ENCODE data around the gene PF4V1.

PF4V1 gene

GRCh38 chr4:73853246-73853704 is at the start of gene PF4V1:
Gene PF4V1, plus strand, starts transcription at chr4:73853296. Its CDS starts 67 bp downstream, at chr4:73853363.
- intact Hi-C loops (cut with DNase I) = no loop called here
- DNase-seq = peak in 13 of 42 donors; percentile 8 to 52 (median 24)

DNA sequence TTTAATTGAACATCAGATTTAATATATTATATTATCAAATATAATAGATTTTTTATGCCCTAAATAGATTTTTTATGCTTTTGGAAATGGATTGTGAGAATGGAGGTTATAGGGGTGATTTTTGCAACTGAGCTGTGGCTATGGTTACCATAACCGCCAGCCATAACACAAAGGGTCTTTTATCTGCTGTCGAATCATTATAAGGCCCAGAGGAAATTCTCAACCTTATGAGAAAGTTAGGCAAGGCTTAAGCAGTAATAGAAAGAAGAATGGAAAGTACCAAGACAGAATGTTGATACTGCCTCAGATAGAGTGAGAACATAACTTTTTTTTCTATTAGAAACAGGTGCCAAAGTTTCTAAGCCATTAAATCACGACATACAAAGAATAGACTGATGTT is 42.9 kb upstream of the PF4V1 start:
- no peak for DNase-seq
- intact Hi-C loops (cut with DNase I) = no loop called here

DNA sequence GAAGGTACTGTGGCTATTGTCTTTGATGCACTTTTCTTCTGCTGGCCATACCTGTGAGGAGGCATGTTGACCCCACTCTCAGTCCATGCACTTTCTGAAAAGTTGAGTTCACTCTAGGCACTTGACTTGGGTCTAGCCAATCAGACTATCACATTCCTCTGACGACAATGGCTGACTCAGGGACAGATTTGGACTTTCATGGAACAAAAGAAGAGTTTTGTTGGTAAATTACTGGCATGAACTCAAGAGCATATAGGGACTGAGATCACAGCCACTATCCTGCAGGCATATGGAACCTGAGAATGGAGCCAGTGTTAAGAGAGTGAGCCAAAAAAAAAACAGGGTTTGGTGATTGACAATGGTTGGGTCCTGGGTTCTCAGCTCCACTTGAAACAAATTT is 41.3 kb upstream of the PF4V1 start:
- DNase-seq = no peak
- intact Hi-C loops (cut with DNase I) = no loop called here

DNA sequence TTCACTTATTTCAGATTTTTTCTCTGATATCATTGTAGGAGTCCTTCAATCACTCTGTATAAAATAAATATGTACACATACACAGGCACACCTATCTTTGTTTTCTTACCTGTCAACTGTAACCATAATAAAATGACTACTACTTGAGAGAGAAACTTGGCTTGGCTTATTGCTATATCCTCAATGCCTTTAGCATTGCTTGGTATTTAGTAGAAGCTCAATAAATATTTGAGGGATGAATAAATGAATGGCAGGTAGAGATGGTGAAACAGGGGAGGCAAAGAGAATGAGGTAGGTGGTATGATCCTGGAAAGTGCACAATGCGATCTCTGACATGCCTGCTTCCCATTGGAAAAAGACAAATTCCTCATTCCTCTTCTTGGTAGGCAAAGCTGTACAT is 38.4 kb upstream of the PF4V1 start:
- intact Hi-C loops (cut with DNase I) = no loop called here

DNA sequence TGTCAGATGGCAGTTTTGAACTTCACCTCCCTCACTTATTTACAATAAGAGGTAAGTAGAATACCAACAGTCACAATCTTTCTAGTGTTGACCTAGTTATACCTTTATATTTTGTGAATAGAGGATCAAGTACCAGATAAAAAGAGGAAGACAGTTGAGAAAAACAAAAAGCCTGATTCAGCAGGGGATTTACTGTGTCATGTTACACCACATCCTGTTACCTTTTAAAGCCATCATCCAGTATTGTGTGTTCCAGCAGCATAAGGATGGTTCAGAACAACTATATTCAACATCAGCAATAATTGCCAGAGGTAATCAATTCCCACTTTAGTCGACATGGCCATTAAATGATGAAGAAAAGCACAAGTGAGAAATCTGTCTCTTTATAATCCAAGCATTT is 38.0 kb upstream of the PF4V1 start:
- DNase-seq = no peak
- intact Hi-C loops (cut with DNase I) = no loop called here

More for the DNA sequence above, 38.4 kb upstream of the PF4V1 start:
- no peak for DNase-seq

DNA sequence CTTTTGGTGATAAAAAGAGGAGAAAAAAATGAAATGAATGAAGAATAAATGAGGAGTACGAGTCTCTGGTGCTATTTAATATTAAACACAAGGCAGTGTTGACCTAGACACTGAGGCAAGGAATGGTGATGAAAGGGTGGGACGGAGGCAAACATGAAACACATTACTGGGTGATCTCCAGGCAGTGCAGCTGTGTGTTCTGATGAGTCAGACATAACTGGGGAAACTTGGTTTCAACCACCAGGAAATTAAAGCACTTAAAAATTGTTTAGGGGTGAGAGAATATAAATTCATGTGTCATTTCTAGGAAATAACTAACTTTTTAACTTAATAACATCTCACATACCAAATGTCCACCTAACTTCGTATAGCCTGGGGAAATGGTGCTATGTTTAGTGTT is 36.3 kb upstream of the PF4V1 start:
- DNase-seq = no peak
- intact Hi-C loops (cut with DNase I) = no loop called here

DNA sequence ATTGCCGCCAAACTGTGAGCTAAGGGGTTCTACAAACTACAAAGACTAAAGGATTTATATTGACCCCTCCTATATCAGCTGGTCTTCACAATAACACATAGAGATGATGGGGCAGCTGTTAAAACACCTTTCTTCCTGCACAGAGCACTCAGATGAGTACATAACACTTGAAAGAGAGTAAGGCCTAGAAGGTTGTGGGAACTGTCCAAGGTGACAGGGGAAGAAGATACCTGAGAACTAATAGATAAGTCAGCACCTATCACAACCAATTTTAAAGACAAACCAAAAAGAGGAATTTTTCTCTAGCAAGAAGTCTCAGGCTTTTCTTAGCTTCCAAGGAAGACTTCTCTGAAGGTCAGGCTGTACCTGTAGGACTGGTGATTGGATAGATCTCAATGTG is 35.8 kb upstream of the PF4V1 start:
- no peak for DNase-seq
- intact Hi-C loops (cut with DNase I) = no loop called here

DNA sequence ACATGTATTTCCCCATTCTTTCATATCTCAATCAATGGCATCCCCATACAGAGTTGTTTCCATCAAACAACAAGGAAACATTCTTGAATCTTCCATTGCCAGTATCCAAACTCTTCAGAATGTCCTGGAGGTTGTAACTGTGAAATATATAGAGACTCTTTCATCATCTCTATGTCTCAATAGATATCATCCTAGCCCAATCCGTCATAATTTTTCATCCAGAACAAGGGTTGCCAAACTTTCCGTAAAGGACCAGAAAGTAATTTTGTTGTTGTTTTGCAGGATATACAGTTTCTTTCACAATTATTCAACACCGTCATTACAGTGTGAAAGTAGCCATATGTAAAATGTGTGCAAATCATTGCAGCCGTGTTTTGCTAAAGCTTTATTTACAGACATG is 31.8 kb upstream of the PF4V1 start:
- intact Hi-C loops (cut with DNase I) = no loop called here

GRCh38 chr4:73822389-73822788 is 30.7 kb upstream of the PF4V1 start:
- intact Hi-C loops (cut with DNase I) = no loop called here
- DNase-seq = no peak

More for the DNA sequence above, 31.8 kb upstream of the PF4V1 start:
- DNase-seq = no peak

GRCh38 chr4:73822812-73823504 is 30.1 kb upstream of the PF4V1 start:
- peak in 1 of 42 donors; percentile 5 for DNase-seq
- intact Hi-C loops (cut with DNase I) = no loop called here

DNA sequence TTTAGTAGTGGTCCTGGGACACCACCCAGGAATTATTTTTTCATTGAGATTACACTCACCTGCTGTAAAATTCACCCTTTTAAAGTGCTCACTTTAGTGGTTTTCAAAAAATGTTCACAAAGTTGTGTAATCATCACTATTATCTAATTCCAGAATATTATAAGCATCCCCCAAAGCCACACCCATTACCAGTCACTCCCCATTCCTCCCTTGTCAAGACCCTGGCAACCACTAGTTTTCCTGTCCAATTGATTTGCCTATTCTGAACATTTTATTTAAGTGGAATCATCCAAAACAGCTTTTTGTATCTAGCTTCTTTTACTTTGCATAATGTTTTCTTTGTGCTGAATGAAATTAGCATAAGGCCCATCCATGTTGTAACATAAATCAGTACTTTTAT is 29.3 kb upstream of the PF4V1 start:
- intact Hi-C loops (cut with DNase I) = no loop called here
- DNase-seq = no peak

DNA sequence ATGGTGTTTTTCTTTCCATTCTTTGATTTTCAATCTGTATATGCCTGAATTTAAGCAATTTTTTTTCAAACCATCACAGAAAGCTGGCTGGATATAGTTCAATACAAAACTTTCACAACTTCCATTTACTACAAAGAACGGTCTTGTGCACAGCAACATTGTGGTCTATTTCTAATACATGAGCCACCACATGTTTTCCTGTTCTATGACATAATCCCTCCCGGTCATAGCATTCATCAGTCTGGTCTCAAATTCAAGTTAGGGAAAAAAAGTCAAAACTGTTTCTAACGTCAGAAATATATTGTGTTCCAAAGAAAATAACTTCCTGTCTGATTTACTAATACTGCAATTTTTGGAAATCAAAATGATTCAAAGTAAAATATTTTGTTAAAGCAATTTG is 24.1 kb upstream of the PF4V1 start:
- intact Hi-C loops (cut with DNase I) = no loop called here
- DNase-seq = no peak

DNA sequence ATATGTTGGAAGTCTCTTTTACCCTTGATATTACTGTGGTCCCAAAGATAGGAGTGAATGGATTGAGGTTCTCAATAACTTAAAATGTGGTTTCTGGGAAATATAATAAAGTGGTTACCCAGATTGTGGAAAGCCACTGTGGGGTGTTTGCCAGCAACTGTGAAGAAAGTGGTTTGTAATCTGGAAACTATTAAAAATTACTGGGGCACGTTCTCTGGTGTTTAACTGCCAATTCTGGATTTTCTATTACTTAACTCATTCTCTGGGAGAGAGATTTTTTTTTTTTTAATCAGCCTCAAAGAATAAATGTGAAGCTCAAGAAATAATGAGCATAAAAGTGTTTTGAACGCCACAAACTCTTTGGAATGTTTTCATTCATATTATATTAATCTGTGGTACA is 21.5 kb upstream of the PF4V1 start:
- no peak for DNase-seq
- intact Hi-C loops (cut with DNase I) = no loop called here

DNA sequence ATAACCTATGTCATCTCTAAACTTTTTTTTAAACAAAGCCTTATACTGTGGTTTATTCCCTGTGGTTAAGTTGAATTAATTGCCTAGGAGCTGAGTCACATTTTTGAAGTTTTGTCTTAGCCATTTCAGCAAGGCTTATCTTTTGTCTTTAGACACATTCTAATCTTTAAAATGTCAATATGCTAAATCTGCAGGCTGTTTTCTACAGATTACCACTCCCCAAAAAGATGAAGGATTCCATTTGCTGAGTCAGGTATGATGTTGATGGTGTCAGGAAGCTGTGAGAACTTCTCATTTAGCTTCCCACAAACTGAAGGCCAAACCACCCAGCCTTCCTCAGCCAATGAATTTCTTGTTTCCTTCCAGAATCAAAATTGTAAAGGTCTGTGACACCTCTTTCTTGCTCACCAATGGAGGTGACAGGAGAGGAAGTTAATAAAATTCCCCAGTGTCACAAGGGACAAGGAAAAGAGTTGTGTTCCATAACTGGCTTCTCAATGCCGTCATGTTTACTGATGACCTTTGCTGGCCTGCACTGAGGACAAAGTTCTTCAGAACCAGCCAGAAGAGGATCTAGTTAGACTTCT is 20.4 kb upstream of the PF4V1 start:
- intact Hi-C loops (cut with DNase I) = no loop called here
- no peak for DNase-seq

- intact Hi-C loops (cut with DNase I) = no loop called here
- peak in 15 of 42 donors; percentile 8 to 45 (median 21) for DNase-seq
Measured at GRCh38 chr4:73836373-73837279, 16.5 kb upstream of the PF4V1 start, which contains the start of gene CXCL6. Gene CXCL6, plus strand, starts transcription at chr4:73836678. Its CDS starts 73 bp downstream, at chr4:73836751.

DNA sequence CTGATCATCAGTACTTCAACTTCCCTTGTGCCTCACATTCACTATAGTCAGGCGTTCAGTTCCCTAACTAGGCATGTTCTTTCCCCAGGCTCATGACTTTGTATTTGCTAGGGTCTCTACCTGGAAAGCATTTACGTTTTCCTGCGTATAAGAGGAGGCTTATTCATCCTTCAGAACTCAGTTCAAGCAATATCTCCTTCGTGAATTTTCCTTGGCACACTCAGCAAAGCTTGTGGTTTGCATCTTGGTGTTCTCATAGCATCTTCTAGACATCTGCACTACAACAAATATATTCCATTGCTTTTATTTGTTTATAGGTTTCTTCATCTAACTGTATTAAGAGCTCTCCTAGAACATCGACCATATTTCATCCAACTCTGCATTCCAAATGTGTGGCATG is 14.0 kb upstream of the PF4V1 start:
- intact Hi-C loops (cut with DNase I) = no loop called here
- no peak for DNase-seq

GRCh38 chr4:73839715-73840114 is 13.4 kb upstream of the PF4V1 start:
- intact Hi-C loops (cut with DNase I) = no loop called here
- DNase-seq = no peak

DNA sequence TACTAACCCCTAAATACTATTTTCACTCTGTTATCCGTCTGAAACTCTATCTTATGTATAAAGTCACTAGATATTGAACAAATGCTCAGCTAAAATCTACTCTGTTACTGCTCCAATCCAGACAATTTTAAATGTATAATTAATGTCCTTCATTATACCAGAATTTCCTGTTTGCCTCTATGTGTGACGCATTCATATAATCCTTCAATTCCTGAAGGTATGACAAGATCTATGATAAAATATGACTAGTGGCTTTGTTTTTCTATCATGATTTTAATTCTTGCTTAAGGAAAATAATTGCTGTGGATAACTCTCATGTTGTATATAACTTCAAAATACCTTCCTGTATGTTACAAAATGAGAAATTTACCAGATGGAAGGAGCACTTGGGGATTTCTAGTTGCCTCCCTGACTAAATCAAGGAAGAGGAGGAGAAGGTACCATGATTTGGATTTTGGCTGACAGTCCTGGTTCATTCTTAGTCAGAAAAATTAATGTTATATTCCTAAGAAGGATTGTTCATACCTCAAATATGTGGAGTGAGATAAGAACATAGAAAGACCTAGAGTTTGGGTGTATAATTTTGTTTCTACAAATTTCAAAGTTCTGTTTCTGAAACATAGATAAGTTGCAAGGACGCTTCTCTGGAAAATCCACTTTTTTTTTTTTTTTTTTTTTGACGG is 11.7 kb upstream of the PF4V1 start:
- intact Hi-C loops (cut with DNase I) = no loop called here

DNA sequence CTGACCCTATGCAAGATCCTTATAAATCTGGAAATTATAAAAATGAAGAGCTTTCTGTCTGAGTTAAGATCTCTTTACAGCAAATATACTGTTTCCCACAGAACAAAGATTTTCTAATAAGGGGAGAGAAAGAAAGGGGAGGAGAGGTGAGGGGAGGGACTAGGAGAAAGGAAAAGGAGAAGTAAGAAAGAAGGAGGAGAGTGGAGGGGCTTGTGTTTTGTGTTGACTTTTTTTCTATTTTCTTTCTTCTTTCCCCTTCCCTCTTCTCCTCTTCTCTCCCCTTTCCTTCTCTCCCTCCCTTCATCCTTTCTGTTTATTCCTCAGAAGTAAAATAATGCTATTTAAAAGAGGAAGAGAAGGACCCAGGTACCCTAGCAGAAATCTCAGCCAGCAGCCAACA is 10.4 kb upstream of the PF4V1 start:
- intact Hi-C loops (cut with DNase I) = no loop called here
- DNase-seq = no peak

More for the DNA sequence above, 11.7 kb upstream of the PF4V1 start:
- DNase-seq = no peak
